Measurements from ENCODE around the gene ADAMTS9. TPM values are rescaled to one million over a fixed set of nuclear protein-coding genes. Genes with fewer than 3 reads are reported as not detected.

ADAMTS9 gene
- total and polyA plus RNA-seq, 12 donors: 9.7 to 102 (median 18.6) TPM

DNA sequence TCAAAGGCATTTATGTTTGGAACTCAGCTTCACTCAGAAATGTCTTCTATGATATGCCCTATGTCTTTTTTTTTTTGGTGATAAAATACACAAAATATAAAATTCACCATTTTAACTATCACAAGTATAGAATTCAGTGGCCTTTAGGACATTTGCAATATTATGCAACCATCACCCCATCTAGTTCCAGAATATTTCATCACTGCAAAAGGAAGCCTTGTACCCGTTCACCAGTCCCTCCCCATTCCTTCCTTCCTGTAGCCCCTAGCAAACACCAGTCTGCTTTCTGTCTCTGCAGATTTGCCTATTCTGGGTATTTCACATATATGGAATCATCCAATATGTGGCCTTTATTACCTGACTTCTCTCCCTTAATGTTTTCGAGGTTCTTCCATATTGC is 134.8 kb downstream of the ADAMTS9 start:
- TF ChIP-seq, protein P1, sequence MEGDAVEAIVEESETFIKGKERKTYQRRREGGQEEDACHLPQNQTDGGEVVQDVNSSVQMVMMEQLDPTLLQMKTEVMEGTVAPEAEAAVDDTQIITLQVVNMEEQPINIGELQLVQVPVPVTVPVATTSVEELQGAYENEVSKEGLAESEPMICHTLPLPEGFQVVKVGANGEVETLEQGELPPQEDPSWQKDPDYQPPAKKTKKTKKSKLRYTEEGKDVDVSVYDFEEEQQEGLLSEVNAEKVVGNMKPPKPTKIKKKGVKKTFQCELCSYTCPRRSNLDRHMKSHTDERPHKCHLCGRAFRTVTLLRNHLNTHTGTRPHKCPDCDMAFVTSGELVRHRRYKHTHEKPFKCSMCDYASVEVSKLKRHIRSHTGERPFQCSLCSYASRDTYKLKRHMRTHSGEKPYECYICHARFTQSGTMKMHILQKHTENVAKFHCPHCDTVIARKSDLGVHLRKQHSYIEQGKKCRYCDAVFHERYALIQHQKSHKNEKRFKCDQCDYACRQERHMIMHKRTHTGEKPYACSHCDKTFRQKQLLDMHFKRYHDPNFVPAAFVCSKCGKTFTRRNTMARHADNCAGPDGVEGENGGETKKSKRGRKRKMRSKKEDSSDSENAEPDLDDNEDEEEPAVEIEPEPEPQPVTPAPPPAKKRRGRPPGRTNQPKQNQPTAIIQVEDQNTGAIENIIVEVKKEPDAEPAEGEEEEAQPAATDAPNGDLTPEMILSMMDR (IDR thresholded peaks at IDR 0.05): no peak
- DNase-seq: no peak
- Histone ChIP-seq H3K27ac (no peak overlapping the region), H3K36me3 (peaks cover 0 to 99% (median 9%) of the 10 kb centered on the region in 9 donors), H3K27me3 (no peaks in the 10 kb centered on the region), H3K9me3 (no peaks in the 10 kb centered on the region), H3K4me3 (no peak overlapping the region), H3K4me1 (peaks cover 0 to 17% (median 10%) of the 10 kb centered on the region in 9 donors)
- intact Hi-C loops (cut with DNase I): no loop called here
- 77 to 85% methylated on average over 2 of the region's 2 CpGs for WGBS, 2 donors
- no peak for ATAC-seq

DNA sequence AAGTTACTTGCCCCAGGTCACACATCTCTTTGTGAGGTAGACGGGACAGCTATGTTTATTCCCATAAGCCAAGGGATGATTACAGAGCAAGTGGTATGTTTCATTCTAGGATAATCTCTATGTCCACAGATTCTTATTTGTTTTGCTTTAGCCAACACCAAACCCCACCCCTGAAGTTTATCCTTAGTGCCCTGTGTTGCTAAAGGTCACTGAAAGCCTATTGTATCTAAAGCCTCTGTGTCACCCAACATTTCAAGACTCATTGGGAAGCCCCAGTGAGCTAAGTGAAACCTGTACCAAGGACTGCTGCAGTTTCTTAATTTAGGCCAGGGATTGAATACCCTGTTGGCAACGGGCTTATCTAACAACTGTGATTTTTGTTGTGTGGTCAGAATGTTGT is 135.6 kb downstream of the ADAMTS9 start:
- H3K4me1 ChIP-seq: peaks cover 0 to 24% (median 12%) of the 10 kb centered on the region in 9 donors
- intact Hi-C loops (cut with DNase I): no loop called here
- no peak for ATAC-seq
- DNase-seq: no peak
- H3K36me3 ChIP-seq: peaks cover 0 to 98% (median 9%) of the 10 kb centered on the region in 9 donors
- H3K4me3 ChIP-seq: no peak overlapping the region
- H3K27ac ChIP-seq: no peak overlapping the region
- H3K9me3 ChIP-seq: no peaks in the 10 kb centered on the region
- TF ChIP-seq, protein P1 (IDR thresholded peaks at IDR 0.05): no peak
- WGBS, 2 donors: 83 to 85% methylated on average over 2 of the region's 2 CpGs
- H3K27me3 ChIP-seq: no peaks in the 10 kb centered on the region

DNA sequence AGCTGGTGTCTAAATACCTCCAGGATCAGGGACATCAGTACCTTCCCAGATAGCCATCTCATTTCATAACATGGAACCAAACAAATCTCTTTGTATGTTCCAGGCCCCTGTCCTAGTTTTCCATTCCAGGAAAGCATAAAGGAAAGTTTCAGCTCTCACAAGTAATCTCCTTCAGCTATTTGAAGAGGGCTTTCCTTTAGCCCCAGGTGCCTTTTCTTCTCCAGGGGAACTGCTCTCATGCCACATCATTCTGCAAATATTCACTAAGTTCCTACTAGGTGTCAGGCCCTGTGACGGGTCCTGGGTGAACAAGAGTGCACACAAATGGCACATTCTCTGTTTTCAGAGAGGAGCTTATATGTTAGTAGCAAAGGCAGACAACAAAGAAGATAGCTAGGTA is 136.1 kb downstream of the ADAMTS9 start:
- peaks cover 0 to 98% (median 9%) of the 10 kb centered on the region in 9 donors for H3K36me3 ChIP-seq
- peaks cover 0 to 24% (median 12%) of the 10 kb centered on the region in 9 donors for H3K4me1 ChIP-seq
- WGBS, 2 donors: 94 to 98% methylated on average over 1 of the region's 1 CpG

DNA sequence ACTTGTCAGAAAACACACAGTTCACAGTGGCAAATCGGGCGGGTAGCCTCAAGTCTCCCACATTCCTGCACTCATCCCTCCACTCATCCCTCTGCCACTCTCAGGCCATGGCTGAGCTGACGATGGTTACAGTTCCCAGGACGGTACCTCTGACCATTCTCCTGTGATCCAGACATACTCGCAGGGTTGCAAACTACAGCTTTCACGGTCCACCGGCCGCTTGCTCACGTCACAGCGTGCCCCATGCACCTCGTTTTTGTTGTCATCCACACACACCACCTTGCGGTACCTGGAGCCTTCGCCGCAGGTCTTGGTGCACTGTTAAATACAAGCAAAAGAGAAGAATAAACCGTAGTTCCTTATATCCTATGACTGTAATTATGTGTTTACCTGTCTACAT is 137.1 kb downstream of the ADAMTS9 start:
- H3K4me3 ChIP-seq: no peak overlapping the region
- H3K27me3 ChIP-seq: no peaks in the 10 kb centered on the region
- DNase-seq: no peak
- no peaks in the 10 kb centered on the region for H3K9me3 ChIP-seq
- no peak overlapping the region for H3K27ac ChIP-seq
- TF ChIP-seq, protein P1 (IDR thresholded peaks at IDR 0.05): no peak
- WGBS, 2 donors: 97 to 98% methylated on average over 15 of the region's 15 CpGs
- H3K4me1 ChIP-seq: peaks cover 0 to 24% (median 12%) of the 10 kb centered on the region in 9 donors
- peaks cover 0 to 98% (median 10%) of the 10 kb centered on the region in 9 donors for H3K36me3 ChIP-seq
- no peak for ATAC-seq
- intact Hi-C loops (cut with DNase I): no loop called here

More for the DNA sequence above, 136.1 kb downstream of the ADAMTS9 start:
- TF ChIP-seq, protein P1 (IDR thresholded peaks at IDR 0.05): no peak
- intact Hi-C loops (cut with DNase I): no loop called here
- DNase-seq (no peak), ATAC-seq (no peak)
- no peaks in the 10 kb centered on the region for H3K9me3 ChIP-seq
- H3K27me3 ChIP-seq: no peaks in the 10 kb centered on the region
- no peak overlapping the region for H3K27ac ChIP-seq
- H3K4me3 ChIP-seq: no peak overlapping the region
